Activated T-helper 2 cell treated with anti-CD3 and anti-CD28 coated beads, Interferon-gamma antibody, Interleukin-2, Interleukin-4, amounts not matched to agents 10 μg/mL and 5 μg/mL and 100 μg/mL, durations not matched to agents 14 hours and 24 hours and 36 hours (primary cell): ENCODE data around the gene ING2. TPM values are rescaled to one million over a fixed set of nuclear protein-coding genes. Genes with fewer than 3 reads are reported as not detected.
"Not testable (repeated sequence)": the region's sequence is repeated elsewhere in the genome, so short reads cannot be mapped to it uniquely, and the experiment has no call there.

Source experiments
- DNase-seq: peaks from one replicate; pipeline ENCODE4 v3.0.0; 2021; ENCODE audit warnings: low spot score
- H3K27ac Mint-ChIP-seq: one replicate; pipeline ENCODE4 v1.8.0; 2021; ENCODE audit warnings: mixed read lengths
- H3K27me3 Mint-ChIP-seq: one replicate; pipeline ENCODE4 v1.8.0; 2021; ENCODE audit warnings: low read depth, mixed read lengths
- H3K36me3 Mint-ChIP-seq: one replicate; pipeline ENCODE4 v1.8.0; 2021; ENCODE audit warnings: low read depth, mixed read lengths
- H3K4me1 Mint-ChIP-seq: one replicate; pipeline ENCODE4 v1.8.0; 2021; ENCODE audit warnings: low read depth, mixed read lengths
- H3K4me3 Mint-ChIP-seq: one replicate; pipeline ENCODE4 v1.8.0; 2021; ENCODE audit warnings: low read depth, mild to moderate bottlenecking, moderate library complexity, mixed read lengths
- H3K9me3 Mint-ChIP-seq: one replicate; pipeline ENCODE4 v1.8.0; 2021; ENCODE audit warnings: mixed read lengths
- intact Hi-C: fragments of 100-400 bp; cut with micrococcal nuclease; formaldehyde crosslinking; loops from one replicate; pipeline ENCODE4 v1.15.1; 2023
- total RNA-seq: library from RNA; stranded (reverse); gene quantifications from 2 replicates; pipeline ENCODE4 v1.2.3, GENCODE V29; 2022

ING2 gene
- total RNA-seq, 1 donor from 2014 or later = 14.6 TPM

DNA sequence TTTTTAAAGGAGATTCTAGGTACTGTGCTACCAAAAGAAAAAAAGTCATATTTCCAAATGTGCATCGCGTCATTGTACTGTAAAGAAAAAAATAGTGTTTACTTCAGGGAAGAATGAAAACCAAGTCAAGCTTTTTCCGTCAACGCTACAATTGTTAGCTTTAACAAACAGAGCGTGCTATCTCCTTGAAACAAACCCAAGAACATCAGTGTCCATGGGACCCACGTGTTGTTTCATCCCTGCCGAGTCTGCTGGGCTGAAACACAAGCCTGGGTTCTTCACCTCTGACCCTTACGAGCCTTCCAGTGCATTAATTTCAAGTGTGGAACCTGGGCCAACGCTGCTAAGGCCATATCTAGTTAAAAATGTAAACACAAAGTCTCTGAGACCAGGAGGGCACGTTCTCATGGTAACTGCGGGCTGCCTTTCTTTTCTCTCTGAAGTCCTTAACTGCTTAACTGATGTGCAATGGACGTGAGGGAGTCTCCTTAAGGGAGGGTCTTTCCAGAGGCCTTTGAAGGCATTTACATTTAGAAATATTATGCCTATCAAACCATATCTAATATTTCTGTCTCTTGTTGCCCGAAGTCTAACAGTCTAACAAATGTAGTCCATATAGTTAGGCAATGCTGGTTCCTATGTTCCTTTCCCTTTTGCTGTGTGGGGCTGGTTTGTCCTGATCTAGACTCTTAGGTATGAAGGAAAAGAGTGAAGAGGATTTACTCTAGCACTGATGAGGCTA, 36.3 kb downstream of the ING2 start:
- no peaks in the 10 kb centered on the region for H3K4me1 Mint-ChIP-seq
- no peak overlapping the region for H3K27ac Mint-ChIP-seq
- intact Hi-C loops = no loop called here
- peaks cover 7% of the 10 kb centered on the region for H3K9me3 Mint-ChIP-seq
- no peak overlapping the region for H3K4me3 Mint-ChIP-seq
- no peak for DNase-seq
- peaks cover 10% of the 10 kb centered on the region for H3K27me3 Mint-ChIP-seq
- H3K36me3 Mint-ChIP-seq = no peaks in the 10 kb centered on the region

- Mint-ChIP-seq H3K4me1 (no peaks in the 10 kb centered on the region), H3K4me3 (no peak overlapping the region), H3K27ac (no peak overlapping the region), H3K9me3 (peaks cover 7% of the 10 kb centered on the region), H3K36me3 (no peaks in the 10 kb centered on the region), H3K27me3 (peaks cover 10% of the 10 kb centered on the region)
- DNase-seq = no peak
- intact Hi-C loops = no loop called here
Measured at GRCh38 chr4:183541752-183542040, 36.8 kb downstream of the ING2 start.

- Mint-ChIP-seq H3K9me3 (peaks cover 7% of the 10 kb centered on the region), H3K36me3 (no peaks in the 10 kb centered on the region), H3K27me3 (peaks cover 8% of the 10 kb centered on the region), H3K4me1 (no peaks in the 10 kb centered on the region), H3K4me3 (no peak overlapping the region), H3K27ac (no peak overlapping the region)
- intact Hi-C loops = no loop called here
- DNase-seq = no peak
Measured at GRCh38 chr4:183543435-183543834, 38.6 kb downstream of the ING2 start.

DNA sequence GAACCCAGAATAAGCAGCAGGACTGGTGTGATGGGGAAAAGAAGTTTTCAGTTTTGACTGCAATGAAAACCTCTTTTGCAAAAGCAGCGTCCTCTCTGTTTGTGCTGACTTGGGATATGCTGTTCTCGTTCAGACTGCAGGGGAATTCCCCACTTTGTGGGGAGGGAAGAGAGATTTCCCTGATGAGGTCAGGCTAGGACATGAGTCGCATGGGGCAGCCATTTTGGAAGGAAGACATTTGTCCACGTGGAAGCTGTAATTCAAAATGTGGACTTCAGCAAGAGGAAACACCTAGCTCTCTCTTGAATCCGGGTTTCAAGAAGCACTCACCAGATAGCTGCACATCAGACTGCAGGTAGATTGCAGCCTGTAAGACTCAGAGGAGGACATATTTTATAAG, 39.3 kb downstream of the ING2 start:
- H3K9me3 Mint-ChIP-seq = peaks cover 11% of the 10 kb centered on the region
- no peak overlapping the region for H3K4me3 Mint-ChIP-seq
- intact Hi-C loops = no loop called here
- no peaks in the 10 kb centered on the region for H3K36me3 Mint-ChIP-seq
- peaks cover 8% of the 10 kb centered on the region for H3K27me3 Mint-ChIP-seq
- no peak overlapping the region for H3K27ac Mint-ChIP-seq
- no peak for DNase-seq
- no peaks in the 10 kb centered on the region for H3K4me1 Mint-ChIP-seq

DNA sequence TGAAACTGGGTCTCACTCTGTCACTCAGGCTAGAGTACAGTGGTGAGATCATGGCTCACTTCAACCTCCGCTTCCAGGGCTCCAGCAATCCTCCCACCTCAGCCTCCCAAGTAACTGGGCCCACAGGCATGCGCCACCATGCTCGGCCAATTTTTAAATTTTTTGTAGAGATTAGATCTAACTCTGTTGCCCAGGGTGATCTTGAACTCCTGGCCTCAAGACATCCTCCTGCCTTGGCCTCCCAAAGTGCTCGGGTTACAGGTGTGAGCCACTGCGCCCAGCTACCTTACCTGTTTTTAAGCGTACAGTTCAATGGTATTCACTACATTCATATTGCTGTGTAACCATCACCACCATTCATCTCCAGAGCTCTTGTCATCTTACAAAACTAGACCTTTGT, 41.5 kb downstream of the ING2 start:
- no peak overlapping the region for H3K27ac Mint-ChIP-seq
- H3K36me3 Mint-ChIP-seq = no peaks in the 10 kb centered on the region
- intact Hi-C loops = no loop called here
- no peak for DNase-seq
- H3K9me3 Mint-ChIP-seq = peaks cover 11% of the 10 kb centered on the region
- peaks cover 11% of the 10 kb centered on the region for H3K27me3 Mint-ChIP-seq
- H3K4me3 Mint-ChIP-seq = no peak overlapping the region
- H3K4me1 Mint-ChIP-seq = peaks cover 1% of the 10 kb centered on the region

GRCh38 chr4:183548306-183548705, 43.4 kb downstream of the ING2 start:
- Mint-ChIP-seq H3K9me3 (peaks cover 23% of the 10 kb centered on the region), H3K36me3 (no peaks in the 10 kb centered on the region), H3K27me3 (peaks cover 8% of the 10 kb centered on the region), H3K4me1 (peaks cover 1% of the 10 kb centered on the region), H3K4me3 (no peak overlapping the region), H3K27ac (no peak overlapping the region)
- intact Hi-C loops = no loop called here
- DNase-seq = no peak

- no peak for DNase-seq
- Mint-ChIP-seq H3K27ac (no peak overlapping the region), H3K4me1 (peaks cover 1% of the 10 kb centered on the region), H3K9me3 (peaks cover 20% of the 10 kb centered on the region), H3K36me3 (no peaks in the 10 kb centered on the region), H3K4me3 (no peak overlapping the region), H3K27me3 (peaks cover 3% of the 10 kb centered on the region)
- intact Hi-C loops = no loop called here
Measured at GRCh38 chr4:183550345-183551093, 45.7 kb downstream of the ING2 start.

DNA sequence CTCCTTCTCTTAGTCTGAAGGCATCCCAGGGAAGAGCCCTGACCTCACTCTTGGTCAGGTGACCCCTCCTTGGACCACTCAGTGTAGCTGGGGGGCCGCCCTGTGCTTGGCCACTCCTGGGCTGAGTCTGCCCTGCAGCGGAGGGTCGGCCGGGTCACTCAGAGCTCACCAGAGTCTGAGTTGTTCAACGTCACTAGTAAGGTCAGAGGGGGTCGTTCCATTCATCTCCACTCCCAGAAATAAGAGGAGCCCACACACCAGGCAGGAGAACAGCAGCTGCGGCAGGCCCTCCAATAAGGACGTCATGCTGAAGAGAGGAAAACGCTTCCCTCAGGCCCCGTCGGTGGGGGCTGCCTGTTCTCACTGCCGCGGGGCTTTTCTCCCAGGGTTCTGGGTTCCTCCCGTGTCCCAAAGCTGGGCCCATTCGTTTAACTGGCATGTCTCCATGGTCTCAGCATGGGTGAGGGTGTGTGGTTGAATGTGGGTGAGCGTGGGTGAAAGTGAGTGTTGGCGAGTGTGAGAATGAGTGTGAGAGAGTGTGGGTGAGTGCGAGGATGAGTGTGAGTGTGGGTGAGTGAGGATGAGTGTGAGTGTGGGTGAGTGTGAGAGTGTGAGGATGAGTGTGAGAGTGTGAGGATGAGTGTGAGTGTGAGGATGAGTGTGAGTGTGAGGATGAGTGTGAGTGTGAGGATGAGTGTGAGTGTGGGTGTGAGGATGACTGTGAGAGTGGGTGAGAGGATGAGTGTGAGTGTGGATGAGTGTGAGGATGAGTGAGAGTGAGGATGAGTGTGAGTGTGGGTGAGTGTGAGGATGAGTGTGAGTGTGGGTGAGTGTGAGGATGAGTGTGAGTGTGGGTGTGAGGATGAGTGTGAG, 47.7 kb downstream of the ING2 start:
- Mint-ChIP-seq H3K4me3 (no peak overlapping the region), H3K9me3 (peaks cover 20% of the 10 kb centered on the region), H3K27ac (no peak overlapping the region), H3K4me1 (peaks cover 1% of the 10 kb centered on the region), H3K36me3 (no peaks in the 10 kb centered on the region), H3K27me3 (peaks cover 3% of the 10 kb centered on the region)
- intact Hi-C loops = no loop called here
- no peak for DNase-seq

- H3K9me3 Mint-ChIP-seq = peaks cover 20% of the 10 kb centered on the region
- H3K36me3 Mint-ChIP-seq, H3K4me1 Mint-ChIP-seq, intact Hi-C loops, H3K27ac Mint-ChIP-seq, H3K27me3 Mint-ChIP-seq, H3K4me3 Mint-ChIP-seq, DNase-seq: not testable (repeated sequence)
Measured at GRCh38 chr4:183553147-183553478, 48.3 kb downstream of the ING2 start.

- Mint-ChIP-seq H3K27ac (no peak overlapping the region), H3K4me1 (peaks cover 1% of the 10 kb centered on the region), H3K4me3 (no peak overlapping the region), H3K9me3 (peaks cover 18% of the 10 kb centered on the region), H3K27me3 (peaks cover 3% of the 10 kb centered on the region), H3K36me3 (no peaks in the 10 kb centered on the region)
- intact Hi-C loops = no loop called here
- DNase-seq = no peak
Measured at GRCh38 chr4:183553601-183554345, 48.9 kb downstream of the ING2 start.

GRCh38 chr4:183554346-183554686, 49.5 kb downstream of the ING2 start:
- DNase-seq = no peak
- peaks cover 3% of the 10 kb centered on the region for H3K27me3 Mint-ChIP-seq
- intact Hi-C loops = no loop called here
- no peak overlapping the region for H3K27ac Mint-ChIP-seq
- H3K9me3 Mint-ChIP-seq = peaks cover 16% of the 10 kb centered on the region
- no peaks in the 10 kb centered on the region for H3K36me3 Mint-ChIP-seq
- peaks cover 1% of the 10 kb centered on the region for H3K4me1 Mint-ChIP-seq
- H3K4me3 Mint-ChIP-seq = no peak overlapping the region

GRCh38 chr4:183554878-183555585, 50.2 kb downstream of the ING2 start:
- H3K27me3 Mint-ChIP-seq = peaks cover 3% of the 10 kb centered on the region
- H3K4me1 Mint-ChIP-seq = no peaks in the 10 kb centered on the region
- no peak overlapping the region for H3K4me3 Mint-ChIP-seq
- H3K9me3 Mint-ChIP-seq = peaks cover 16% of the 10 kb centered on the region
- no peak overlapping the region for H3K27ac Mint-ChIP-seq
- intact Hi-C loops = no loop called here
- H3K36me3 Mint-ChIP-seq = no peaks in the 10 kb centered on the region
- no peak for DNase-seq
